NCI-H510A treated with DMSO at 0.1 percent for 48 hours (cell line): Measurements from ENCODE around the gene EEPD1.
"Not testable (repeated sequence)": the region's sequence is repeated elsewhere in the genome, so short reads cannot be mapped to it uniquely, and the experiment has no call there.

Source experiments
- DNase-seq: peaks from one replicate; lab custom pipeline; 2025; lab: John Stamatoyannopoulos, UW

Gene EEPD1

GRCh38 chr7:36217211-36217960, 64.3 kb downstream of the EEPD1 start:
- no peak for DNase-seq

GRCh38 chr7:36217961-36218284, 64.9 kb downstream of the EEPD1 start:
- DNase-seq, result no peak

- DNase-seq, result no peak
Measured at GRCh38 chr7:36219429-36219828, 66.4 kb downstream of the EEPD1 start.

GRCh38 chr7:36223851-36224250, 70.8 kb downstream of the EEPD1 start:
- no peak for DNase-seq

- DNase-seq, result no peak
Measured at GRCh38 chr7:36224934-36225858, 72.1 kb downstream of the EEPD1 start.

DNA sequence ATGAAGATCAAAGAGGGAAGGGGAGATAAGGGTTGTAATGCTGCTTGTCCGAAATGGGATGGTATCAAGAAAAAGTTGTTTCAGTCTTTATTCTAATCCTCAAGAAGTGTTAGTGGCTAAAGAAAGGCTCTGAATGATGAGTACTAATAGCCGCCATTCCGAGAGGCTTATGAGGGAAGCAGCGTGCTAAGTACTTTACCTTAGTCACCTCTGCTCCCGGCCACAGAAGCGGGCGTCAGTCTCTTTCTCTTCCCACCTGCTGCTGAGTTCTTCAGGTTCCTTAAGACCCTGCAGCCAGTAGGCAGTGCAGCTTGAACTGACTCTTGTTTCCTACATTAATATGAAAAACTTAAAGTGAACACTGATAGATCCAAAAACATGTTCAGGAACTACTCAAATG, 73.1 kb downstream of the EEPD1 start:
- DNase-seq, result no peak

DNA sequence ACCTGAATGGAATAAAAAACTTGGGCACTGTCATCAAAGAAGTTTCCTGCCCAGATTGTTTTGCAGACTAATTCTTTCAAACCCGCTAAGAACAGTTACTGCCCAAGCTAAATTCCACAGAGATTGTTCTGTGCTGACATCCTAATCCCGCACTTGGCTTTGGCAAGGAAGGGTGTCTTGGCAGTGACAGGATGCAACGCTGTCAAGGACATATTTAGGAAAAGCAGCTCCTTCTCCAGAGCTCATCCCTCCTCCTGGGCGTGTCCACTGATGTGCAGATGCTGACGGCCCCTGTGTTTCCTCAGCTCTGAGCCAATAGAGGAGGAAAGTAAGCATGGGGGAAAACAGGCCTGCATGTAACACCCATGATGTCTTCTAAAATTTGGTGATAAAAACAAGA, 74.2 kb downstream of the EEPD1 start:
- DNase-seq, result no peak

DNA sequence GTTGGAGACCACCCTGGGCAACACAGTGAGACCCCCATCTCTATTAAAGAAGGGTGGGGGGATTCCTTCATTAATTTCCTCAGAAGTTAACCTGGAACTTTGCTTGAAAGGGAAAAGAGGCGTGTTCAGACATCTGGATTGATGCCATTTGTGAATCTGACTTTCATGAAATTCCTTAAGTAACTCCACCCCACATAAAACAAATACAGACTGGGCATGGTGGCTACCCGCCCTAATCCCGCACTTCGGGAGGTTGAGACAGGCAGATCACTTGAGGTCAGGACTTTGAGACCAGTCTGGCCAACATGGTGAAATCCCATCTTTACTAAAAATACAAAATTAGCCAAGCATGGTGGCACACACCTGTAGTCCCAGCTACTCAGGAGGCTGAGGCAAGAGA, 75.0 kb downstream of the EEPD1 start:
- no peak for DNase-seq

GRCh38 chr7:36231406-36231805, 78.4 kb downstream of the EEPD1 start:
- DNase-seq, result no peak

DNA sequence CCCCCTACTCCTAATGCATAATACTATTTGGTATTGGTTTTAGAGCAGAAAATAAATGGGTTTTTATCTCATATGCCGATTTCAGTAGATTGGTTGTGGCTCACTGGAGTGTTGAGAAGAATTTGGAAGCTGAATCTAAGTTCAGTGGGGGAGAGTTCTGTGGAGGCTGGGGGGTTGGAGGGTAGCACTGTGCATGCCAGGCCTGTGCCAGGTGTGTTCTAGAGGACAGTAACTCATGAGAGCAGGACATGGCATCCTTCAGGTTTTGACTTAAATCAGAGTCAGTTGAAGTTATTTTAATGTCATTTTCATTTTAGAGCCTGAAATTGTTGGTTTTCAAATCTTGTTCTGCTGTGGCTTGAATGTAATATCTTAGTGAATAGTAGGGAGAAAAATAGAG, 79.5 kb downstream of the EEPD1 start:
- no peak for DNase-seq

DNA sequence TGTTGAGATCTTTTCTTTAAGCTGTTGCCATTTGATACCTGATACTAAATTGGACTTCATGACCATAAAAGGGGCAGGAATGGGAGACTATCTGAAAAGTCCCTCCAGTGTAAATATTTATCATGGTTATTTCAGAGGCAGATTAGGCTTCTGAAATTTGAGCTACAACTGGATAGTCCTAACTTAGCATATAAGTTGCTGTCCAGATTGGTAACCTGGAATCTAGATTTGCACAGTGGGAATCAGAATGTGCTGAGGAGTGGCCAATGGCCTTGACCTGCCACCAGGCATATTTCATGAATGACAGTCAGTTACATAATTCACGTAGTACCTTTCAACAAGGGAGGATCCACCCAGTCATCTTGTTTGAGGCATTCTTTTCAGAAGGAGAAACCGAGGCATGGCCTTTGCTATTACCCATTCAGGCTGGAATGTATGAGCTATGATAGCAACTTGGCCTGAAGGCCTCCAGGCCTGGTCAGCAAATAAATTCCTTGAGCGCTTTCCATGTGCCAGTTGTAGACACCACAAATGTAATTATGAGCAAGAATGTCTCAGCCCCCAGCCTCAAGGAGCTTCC, 80.0 kb downstream of the EEPD1 start:
- DNase-seq, result peak; percentile 65

DNA sequence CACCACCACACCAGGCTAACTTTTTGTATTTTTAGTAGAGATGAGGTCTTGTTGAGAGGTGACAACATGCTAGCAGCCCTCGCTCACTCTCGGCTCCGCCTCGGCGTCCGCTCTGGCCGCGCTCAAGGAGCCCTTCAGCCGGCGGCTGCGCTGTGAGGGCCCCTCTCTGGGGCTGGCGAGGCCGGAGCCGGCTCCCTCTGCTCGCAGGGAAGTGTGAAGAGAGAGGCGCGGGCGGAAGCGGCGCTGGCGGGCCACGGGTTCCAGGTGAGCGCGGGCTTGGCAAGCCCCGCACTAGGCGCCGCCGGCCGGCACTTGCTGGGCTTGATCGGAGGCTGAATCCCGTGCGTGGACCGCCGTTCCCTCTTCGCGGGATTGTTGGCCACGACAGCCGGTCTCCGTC, 83.0 kb downstream of the EEPD1 start:
- DNase-seq, result no peak

DNA sequence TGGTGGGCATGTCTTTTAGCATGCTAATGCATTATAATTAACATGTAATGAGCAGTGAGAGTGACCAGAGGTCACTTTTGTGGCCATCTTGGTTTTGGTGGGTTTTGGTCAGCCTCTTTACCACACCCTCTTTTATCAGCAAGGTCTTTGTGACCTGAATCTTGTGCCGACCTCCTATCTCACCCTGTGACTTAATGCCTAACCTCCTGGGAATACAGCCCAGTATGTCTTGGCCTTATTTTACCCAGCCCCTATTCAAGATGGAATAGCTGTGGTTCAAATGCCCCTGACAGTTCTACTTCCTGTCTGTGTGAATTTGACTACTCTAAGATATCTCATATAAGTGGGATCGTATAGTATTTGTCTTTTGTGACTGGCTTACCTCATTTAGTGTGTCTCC, 85.1 kb downstream of the EEPD1 start:
- DNase-seq, result no peak

- not testable (repeated sequence) for DNase-seq
Measured at GRCh38 chr7:36243356-36243755, 90.3 kb downstream of the EEPD1 start.

GRCh38 chr7:36244001-36244400, 90.9 kb downstream of the EEPD1 start:
- not testable (repeated sequence) for DNase-seq

DNA sequence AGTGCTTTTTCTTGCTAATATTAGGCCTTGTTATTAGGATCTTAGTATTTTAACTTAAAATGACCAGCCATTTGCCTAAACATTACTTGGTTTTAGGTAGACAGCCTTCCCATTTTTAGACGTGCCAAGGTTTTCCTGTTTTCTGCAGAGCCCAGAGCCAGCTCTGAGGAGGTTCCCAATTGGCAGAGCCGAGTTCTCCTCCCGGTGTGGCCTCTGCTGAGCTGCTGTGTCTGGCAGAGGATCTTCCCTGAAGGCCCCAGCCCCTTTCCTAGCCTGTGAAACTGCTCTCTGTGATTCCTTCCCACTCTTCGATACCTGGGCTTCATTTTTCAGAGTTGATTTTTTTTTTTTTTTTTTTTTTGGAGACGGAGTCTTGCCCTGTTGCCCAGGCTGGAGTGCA, 91.4 kb downstream of the EEPD1 start:
- DNase-seq, result no peak

DNA sequence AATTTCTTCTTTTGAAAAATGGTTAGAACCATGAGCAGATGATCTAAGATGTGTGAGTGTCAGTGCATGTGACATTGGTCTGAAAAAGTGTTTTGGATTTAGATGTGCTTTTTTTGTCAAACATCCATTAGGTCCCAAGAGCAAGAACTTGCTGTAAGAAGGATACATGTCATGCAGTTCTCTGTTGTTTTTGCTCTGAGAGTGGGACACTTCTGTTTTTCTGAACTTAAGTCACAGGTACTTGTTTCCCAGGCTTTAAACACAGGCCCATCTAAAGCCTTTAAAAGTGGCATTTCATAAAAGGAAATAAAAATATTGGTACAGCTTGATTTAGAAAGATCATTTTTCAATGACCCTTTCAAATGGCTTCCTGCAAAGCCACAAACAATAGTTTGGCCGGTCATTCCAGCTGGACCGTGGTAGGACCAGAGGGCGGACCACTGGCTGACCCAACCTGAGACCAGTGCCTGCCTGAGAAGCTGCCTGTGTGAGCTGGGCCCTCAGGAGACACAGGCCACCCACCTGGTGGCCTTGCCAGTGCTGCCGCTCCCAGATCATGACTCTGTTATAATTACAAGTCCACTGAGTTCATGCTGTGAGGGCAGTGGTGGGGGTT, 92.7 kb downstream of the EEPD1 start:
- no peak for DNase-seq

- no peak for DNase-seq
Measured at GRCh38 chr7:36249091-36249490, 96.0 kb downstream of the EEPD1 start.

GRCh38 chr7:36253699-36254098, 100.6 kb downstream of the EEPD1 start:
- DNase-seq, result no peak

DNA sequence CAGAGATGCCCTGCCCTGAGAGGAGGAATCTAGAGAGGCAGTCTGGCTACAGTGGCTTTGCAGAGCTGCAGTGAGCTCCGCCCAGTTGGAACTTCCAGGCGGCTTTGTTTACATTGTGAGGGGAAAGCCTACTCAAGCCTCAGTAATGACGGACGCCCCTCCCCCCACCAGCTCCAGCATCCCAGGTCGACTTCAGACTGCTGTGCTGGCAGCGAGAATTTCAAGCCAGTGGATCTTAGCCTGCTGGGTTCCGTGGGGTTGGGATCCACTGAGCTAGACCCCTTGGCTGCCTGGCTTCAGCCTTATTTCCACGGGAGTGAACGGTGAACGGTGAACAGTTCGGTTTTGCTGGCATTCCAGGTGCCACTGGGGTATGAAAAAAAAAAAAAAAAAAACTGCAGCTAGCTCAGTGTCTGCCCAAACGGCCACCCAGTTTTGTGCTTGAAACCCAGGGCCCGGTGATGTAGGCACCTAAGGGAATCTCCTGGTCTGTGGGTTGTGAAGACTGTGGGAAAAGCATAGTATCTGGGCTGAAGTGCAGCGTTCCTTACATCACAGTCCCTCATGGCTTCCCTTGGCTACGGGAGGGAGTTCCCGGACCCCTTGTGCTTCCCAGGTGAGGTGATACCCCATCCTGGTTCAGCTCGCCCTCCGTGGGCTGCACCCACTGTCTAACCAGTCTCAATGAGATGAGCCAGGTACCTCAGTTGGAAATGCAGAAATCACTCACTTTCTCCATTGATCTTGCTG, 105.6 kb downstream of the EEPD1 start:
- DNase-seq, result peak; percentile 90

- DNase-seq, result no peak
Measured at GRCh38 chr7:36260481-36260880, 107.4 kb downstream of the EEPD1 start.
